Heart right ventricle (tissue), 16 donors: ENCODE measurements around the gene GM2A. TPM values are rescaled to one million over a fixed set of nuclear protein-coding genes. Genes with fewer than 3 reads are reported as not detected.

ENCODE experiments used
- ATAC-seq, 8 donors: fragments of 200-7000 bp; cut with Tn5 transposase; one replicate each; pipeline ENCODE4 v1.9.1; 2020; ENCODE audit warnings: mild to moderate bottlenecking in 8 of 8, moderate library complexity in 8 of 8, moderate number of reproducible peaks in 1 of 8
- DNase-seq, 2 donors: peaks; one replicate each; pipeline ENCODE4 v3.0.0-alpha.2; 2020
- H3K27ac ChIP-seq, 10 donors: fragments of 200-600 bp; sonication (generic) in 2 of 10; one replicate each; pipeline versions ENCODE4 v1.5.0 to v1.8.0; 2020 to 2022; ENCODE audit warnings: mild to moderate bottlenecking in 3 of 10
- H3K27me3 ChIP-seq, 7 donors: fragments of 200-600 bp; one replicate each; pipeline ENCODE4 v1.8.0; 2021 to 2022; ENCODE audit warnings: mild to moderate bottlenecking in 2 of 7
- H3K36me3 ChIP-seq, 9 donors: fragments of 200-600 bp; sonication (generic) in 1 of 9; one replicate each; pipeline versions ENCODE4 v1.5.0 to v1.8.0; 2020 to 2022; ENCODE audit warnings: mild to moderate bottlenecking in 2 of 9
- H3K4me1 ChIP-seq, 9 donors: fragments of 200-600 bp; sonication (generic) in 1 of 9; one replicate each; pipeline versions ENCODE4 v1.5.0 to v1.8.0; 2020 to 2022; ENCODE audit warnings: mild to moderate bottlenecking in 4 of 9
- H3K4me3 ChIP-seq, 10 donors: fragments of 200-600 bp; sonication (generic) in 2 of 10; one replicate each; pipeline versions ENCODE4 v1.5.0 to v1.8.0; 2020 to 2022; ENCODE audit warnings: mild to moderate bottlenecking in 7 of 10, moderate library complexity in 2 of 10
- H3K9me3 ChIP-seq, 11 donors: fragments of 200-600 bp in 10 of 11; sonication (generic) in 2 of 11; one replicate each; pipeline versions ENCODE4 v1.5.0 to v1.8.0; 2013 to 2022; ENCODE audit warnings: mild to moderate bottlenecking in 2 of 11, control low read depth in 1 of 11, moderate library complexity in 1 of 11
- WGBS, 2 donors: extraction: QIAGEN DNeasy Blood & Tissue Kit; methylation state at CpG; one replicate each; pipeline ENCODE4 v1.1.7; 2013; ENCODE audit warnings: inconsistent platforms in 1 of 2; 5-methylcytosine and 5-hydroxymethylcytosine counted together
- intact Hi-C, 10 donors: fragments of 100-400 bp; cut with DNase I; formaldehyde crosslinking; loops; one replicate each; pipeline versions ENCODE4 v1.11.1 to v1.14.2; 2022
- long read RNA-seq, 3 donors: library from polyadenylated mRNA; unstranded; transcript quantifications; one replicate each; pipeline ENCODE4 v2.0.0, GENCODE V29; 2020 to 2021
- polyA plus RNA-seq, 2 donors: library from polyadenylated mRNA; stranded (reverse); fragments of 200-250 nt; gene quantifications; one replicate each; pipeline ENCODE4 v1.2.3, GENCODE V29; 2013
- total RNA-seq, 10 donors: library from RNA; stranded (reverse); fragmentation: NEBNext Ultra II Directional in 3 of 10; extraction: Animal tissue kit (Norgen Biotek cat#: 25700) in 3 of 10; gene quantifications; one replicate each; pipeline versions ENCODE4 v1.2.1 to v1.2.4, GENCODE V29; 2021 to 2023
- TF ChIP-seq, protein P1 (sequence below), 9 donors: fragments of 200-600 bp; sonication (generic) in 2 of 9; IDR thresholded peaks; one replicate each; pipeline versions ENCODE4 v1.5.0 to v1.8.0; 2021 to 2022; ENCODE audit warnings: antibody characterized with exemption in 9 of 9, mild to moderate bottlenecking in 5 of 9, moderate library complexity in 1 of 9
- donor health status: Arrhythmogenic right ventricular cardiomyopathy.
- donor health status: ischemic (EF 13 %, LVEDD 7.1; RV severe dilation, severe dysfunction).
- donor health status: healthy with polysubstance abuse.
- donor health status: DM: no; HTN: yes; CAD: no.
- donor health status: DM: no; HTN: no; CAD: no.
- donor health status: ischemic (EF 25% LVEDD 6.9; RV normal size, moderate dysfunction).
- donor health status: ischemic (EF 25% LVEDD 5.7; RV mildly dilated, moderate dysfunction).
- donor health status: healthy.
- donor health status: DM: yes; HTN: yes; CAD: no.
- donor health status: Ischemic cardiomyopathy.
- donor health status: ischemic (EF 35%, LVEDD 5.7; RV mildly dilated, moderate dysfunction).
- donor health status: nonischemic (EF 11% LVEDD 7.7; RV severe dilation, severe dysfunction).
- donor health status: DM: yes; HTN: yes; CAD: no.
- donor health status: PGD.
- donor health status: ischemic (EF 29% LVEDD 5.4; RV normal size, mild dysfunction).
- donor health status: nonischemic (EF 23%, LVEDD 6.1; RV moderate dilation, normal function).

Gene GM2A
- total RNA-seq (10 to 100 TPM; 30.5 to 47.1 (median 36.5) TPM), polyA plus RNA-seq (10 to 100 TPM; 18.1 to 19.9 TPM)
- long read RNA-seq, donor 1, partial matches to known transcripts: 11 of 14 reads
- long read RNA-seq, donor 1, other reads (novel, unspliced or antisense): 1 of 14 reads
- long read RNA-seq, donor 2, partial matches to known transcripts: 23 of 30 reads
- long read RNA-seq, donor 2, other reads (novel, unspliced or antisense): 3 of 30 reads
- long read RNA-seq, donor 3, transcript GM2A-201 (4 exons, 3,896 nt): major isoform, 12 of 49 reads
- long read RNA-seq, donor 3, partial matches to known transcripts: 6 of 49 reads
- long read RNA-seq, donor 3, other reads (novel, unspliced or antisense): 31 of 49 reads

- Histone ChIP-seq H3K4me1 (peaks cover 0 to 55% (median 31%) of the 10 kb centered on the region in 9 donors), H3K36me3 (no peaks in the 10 kb centered on the region), H3K4me3 (peak within 1 kb of the TSS; percentile 58 to 93 (median 80)), H3K27me3 (no peaks in the 10 kb centered on the region), H3K27ac (peak within 1 kb of the TSS in 9 of 10 donors; percentile 75 to 92 (median 80)), H3K9me3 (no peaks in the 10 kb centered on the region)
- peak; percentile 99 to 100 for DNase-seq
- intact Hi-C loops: no loop called here
- TF ChIP-seq, protein P1, sequence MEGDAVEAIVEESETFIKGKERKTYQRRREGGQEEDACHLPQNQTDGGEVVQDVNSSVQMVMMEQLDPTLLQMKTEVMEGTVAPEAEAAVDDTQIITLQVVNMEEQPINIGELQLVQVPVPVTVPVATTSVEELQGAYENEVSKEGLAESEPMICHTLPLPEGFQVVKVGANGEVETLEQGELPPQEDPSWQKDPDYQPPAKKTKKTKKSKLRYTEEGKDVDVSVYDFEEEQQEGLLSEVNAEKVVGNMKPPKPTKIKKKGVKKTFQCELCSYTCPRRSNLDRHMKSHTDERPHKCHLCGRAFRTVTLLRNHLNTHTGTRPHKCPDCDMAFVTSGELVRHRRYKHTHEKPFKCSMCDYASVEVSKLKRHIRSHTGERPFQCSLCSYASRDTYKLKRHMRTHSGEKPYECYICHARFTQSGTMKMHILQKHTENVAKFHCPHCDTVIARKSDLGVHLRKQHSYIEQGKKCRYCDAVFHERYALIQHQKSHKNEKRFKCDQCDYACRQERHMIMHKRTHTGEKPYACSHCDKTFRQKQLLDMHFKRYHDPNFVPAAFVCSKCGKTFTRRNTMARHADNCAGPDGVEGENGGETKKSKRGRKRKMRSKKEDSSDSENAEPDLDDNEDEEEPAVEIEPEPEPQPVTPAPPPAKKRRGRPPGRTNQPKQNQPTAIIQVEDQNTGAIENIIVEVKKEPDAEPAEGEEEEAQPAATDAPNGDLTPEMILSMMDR (IDR thresholded peaks at IDR 0.05): no peak
- 1% methylated on average over 48 to 52 of the region's 52 CpGs for WGBS, 2 donors
- ATAC-seq: peak; percentile 96 to 98 (median 98)
Measured at GRCh38 chr5:151252762-151253604, at the start of gene GM2A. GM2A (plus strand) TSS chr5:151253185; CDS start chr5:151253217, 32 bp downstream.

- Histone ChIP-seq H3K27me3 (no peaks in the 10 kb centered on the region), H3K36me3 (peaks cover 0 to 50% (median 12%) of the 10 kb centered on the region in 9 donors), H3K4me3 (no peak overlapping the region), H3K4me1 (peaks cover 3 to 31% (median 26%) of the 10 kb centered on the region in 9 donors), H3K27ac (no peak overlapping the region), H3K9me3 (no peaks in the 10 kb centered on the region)
- no peak for DNase-seq
- ATAC-seq: no peak
- TF ChIP-seq, protein P1 (IDR thresholded peaks at IDR 0.05): no peak
- 85 to 87% methylated on average over 5 of the region's 5 CpGs for WGBS, 2 donors
- intact Hi-C loops: no loop called here
Measured at GRCh38 chr5:151204051-151204450, 48.9 kb upstream of the GM2A start.

- no peak overlapping the region for H3K27ac ChIP-seq
- no peak for DNase-seq
- TF ChIP-seq, protein P1 (IDR thresholded peaks at IDR 0.05): no peak
Measured at GRCh38 chr5:151205411-151205810, 47.6 kb upstream of the GM2A start.

DNA sequence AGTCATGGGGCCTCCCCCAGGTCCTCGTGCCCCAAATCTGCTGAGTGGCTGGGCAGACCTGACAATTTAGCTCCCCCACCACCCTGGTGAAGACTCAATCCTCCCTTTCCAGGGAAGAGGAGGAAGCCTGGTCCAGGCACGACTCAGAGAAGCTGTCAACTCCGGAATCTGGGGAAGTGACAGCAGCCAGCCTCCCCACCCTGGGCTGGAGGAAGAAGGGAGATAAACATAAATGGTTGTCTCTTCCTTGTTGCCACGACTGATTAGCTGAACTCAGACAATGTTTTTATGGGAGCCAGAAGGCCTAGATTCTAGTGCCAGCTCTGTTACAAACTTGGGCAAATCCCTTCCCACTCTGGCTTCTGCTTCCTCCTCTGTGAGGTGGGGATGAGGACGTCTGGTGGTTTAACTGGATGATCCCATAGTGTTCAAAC, 44.5 kb upstream of the GM2A start:
- intact Hi-C loops: no loop called here
- ATAC-seq: peak in 7 of 8 donors; percentile 20 to 66 (median 49)
- Histone ChIP-seq H3K4me3 (no peak overlapping the region), H3K4me1 (peaks cover 8 to 62% (median 50%) of the 10 kb centered on the region in 9 donors), H3K9me3 (no peaks in the 10 kb centered on the region), H3K36me3 (peaks cover 0 to 9% (median 0%) of the 10 kb centered on the region in 9 donors), H3K27ac (peak overlapping the region in 9 of 10 donors; percentile 50 to 84 (median 63)), H3K27me3 (no peaks in the 10 kb centered on the region)
- 6 to 8% methylated on average over 5 of the region's 5 CpGs for WGBS, 2 donors
- TF ChIP-seq, protein P1 (IDR thresholded peaks at IDR 0.05): no peak
- DNase-seq: no peak

More at GRCh38 chr5:151205411-151205810, 47.6 kb upstream of the GM2A start:
- ATAC-seq: peak in 1 of 8 donors; percentile 38
- Histone ChIP-seq H3K9me3 (no peaks in the 10 kb centered on the region), H3K4me1 (peaks cover 3 to 44% (median 33%) of the 10 kb centered on the region in 9 donors), H3K27me3 (no peaks in the 10 kb centered on the region), H3K4me3 (no peak overlapping the region), H3K36me3 (peaks cover 0 to 36% (median 5%) of the 10 kb centered on the region in 9 donors)
- WGBS, 2 donors: 91 to 92% methylated on average over 10 of the region's 10 CpGs
- intact Hi-C loops: no loop called here
